K562 (cell line): ENCODE data around the gene TIMP1.

Source experiments
- CTCF ChIP-seq, 3 experiments: IDR thresholded peaks in 2 of 3; conservative IDR thresholded peaks in 1 of 3; 2 replicates each; pipeline ENCODE4 v1.5.1; 2011 to 2012; ENCODE audit warnings: low read length in 3 of 3, mild to moderate bottlenecking in 3 of 3, control low read depth in 2 of 3, improper control_type of control experiment in 1 of 3, inconsistent platforms in 1 of 3, low read depth in 1 of 3, mixed read lengths in 1 of 3, moderate library complexity in 1 of 3; ENCODE audit not compliant: insufficient read depth in 2 of 3
- EZH2 ChIP-seq: IDR thresholded peaks from 2 replicates; pipeline ENCODE4 v1.6.1; 2012; ENCODE audit warnings: low read depth, mild to moderate bottlenecking, inconsistent platforms, low read length, borderline replicate concordance
- HDAC2 ChIP-seq: fragments of 450-650 bp; IDR thresholded peaks from 2 replicates; pipeline ENCODE4 v1.6.1; 2016; ENCODE audit warnings: mild to moderate bottlenecking
- HNRNPLL ChIP-seq: fragments of 200-400 bp; formaldehyde crosslinking; IDR thresholded peaks from 2 replicates; pipeline ENCODE4 v1.6.1; 2017; ENCODE audit warnings: low read length, low read depth, mild to moderate bottlenecking; ENCODE audit not compliant: poor library complexity, severe bottlenecking
- IRF1 ChIP-seq: sonication (generic); formaldehyde crosslinking; IDR thresholded peaks from 2 replicates; pipeline ENCODE4 v1.8.0; 2022; ENCODE audit warnings: missing genetic modification reagents, mild to moderate bottlenecking, borderline replicate concordance
- MEF2A ChIP-seq: IDR thresholded peaks from 2 replicates; pipeline ENCODE4 v1.6.1; 2011; ENCODE audit warnings: low read depth, mild to moderate bottlenecking, low read length, moderate library complexity; ENCODE audit not compliant: control insufficient read depth
- MTF1 ChIP-seq: fragments of 250-450 bp; sonication (Bioruptor Pico); IDR thresholded peaks from 2 replicates; pipeline ENCODE4 v1.9.0; 2021; ENCODE audit warnings: moderate library complexity, mild to moderate bottlenecking, inconsistent platforms, borderline replicate concordance
- POLR2A ChIP-seq: fragments of 450-650 bp; conservative IDR thresholded peaks from 2 replicates; pipeline ENCODE4 v1.6.1; 2016
- ZNF311 ChIP-seq: fragments of 250-450 bp; sonication (Bioruptor Pico); IDR thresholded peaks from 2 replicates; pipeline ENCODE4 v1.4.0; 2020; ENCODE audit warnings: mild to moderate bottlenecking, moderate library complexity
- TF ChIP-seq, protein P1 (sequence below): sonication (generic); formaldehyde crosslinking; IDR thresholded peaks from 2 replicates; pipeline ENCODE4 v1.9.0; 2022; ENCODE audit warnings: mild to moderate bottlenecking, missing genetic modification reagents
- TF ChIP-seq, protein P2 (sequence below), 2 experiments: IDR thresholded peaks in 1 of 2; conservative IDR thresholded peaks in 1 of 2; 2 replicates each; pipeline ENCODE4 v1.6.1; 2016; ENCODE audit warnings: low read depth in 2 of 2, mild to moderate bottlenecking in 1 of 2, missing compliant biosample characterization in 1 of 2, missing genetic modification characterization in 1 of 2, moderate library complexity in 1 of 2

DNA sequence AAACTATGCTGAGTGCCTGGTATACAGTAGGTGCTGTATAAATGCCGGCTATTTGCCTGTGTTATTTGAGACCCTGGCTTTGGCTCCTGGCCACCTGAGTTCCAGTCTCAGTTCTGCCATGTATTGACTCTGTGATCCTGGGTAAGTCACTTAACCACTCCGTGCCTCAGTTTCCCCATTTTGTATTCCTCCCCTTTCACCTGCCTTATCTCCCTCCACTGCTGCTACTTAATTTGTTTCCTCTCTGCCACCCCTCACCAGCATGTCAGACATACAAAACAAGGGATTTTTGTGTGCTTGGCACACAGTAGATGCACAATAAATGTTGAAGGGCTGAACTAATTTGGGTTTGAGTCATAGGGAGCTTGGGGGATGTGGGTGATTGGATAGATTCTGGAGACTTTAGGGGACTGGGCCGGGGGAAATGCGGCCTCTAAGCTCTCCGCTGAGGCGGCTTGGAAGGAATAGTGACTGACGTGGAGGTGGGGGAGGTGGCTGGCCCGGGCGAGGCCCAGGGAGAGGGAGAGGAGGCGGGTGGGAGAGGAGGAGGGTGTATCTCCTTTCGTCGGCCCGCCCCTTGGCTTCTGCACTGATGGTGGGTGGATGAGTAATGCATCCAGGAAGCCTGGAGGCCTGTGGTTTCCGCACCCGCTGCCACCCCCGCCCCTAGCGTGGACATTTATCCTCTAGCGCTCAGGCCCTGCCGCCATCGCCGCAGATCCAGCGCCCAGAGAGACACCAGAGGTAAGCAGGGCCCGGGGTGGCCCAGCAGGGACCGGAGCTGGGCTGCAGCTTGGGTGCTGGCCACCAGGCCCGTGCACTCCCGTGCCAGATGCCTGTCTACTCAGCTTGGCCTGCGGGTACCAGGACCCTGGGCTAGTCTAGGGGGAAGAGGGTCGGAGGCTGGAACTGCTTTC is at the start of gene TIMP1:
- no peak for TF ChIP-seq CTCF (IDR thresholded peaks at IDR 0.05 in 2 of 3, conservative IDR thresholded peaks at IDR 0.05 in 1 of 3; ENCODE audit: insufficient read depth in 2 of 3, low read depth in 1 of 3, low read length in 3 of 3)
- TF ChIP-seq EZH2 = no peak
- no peak for TF ChIP-seq ZNF311
- TF ChIP-seq HNRNPLL = peak; percentile 77
- TF ChIP-seq, protein P1, sequence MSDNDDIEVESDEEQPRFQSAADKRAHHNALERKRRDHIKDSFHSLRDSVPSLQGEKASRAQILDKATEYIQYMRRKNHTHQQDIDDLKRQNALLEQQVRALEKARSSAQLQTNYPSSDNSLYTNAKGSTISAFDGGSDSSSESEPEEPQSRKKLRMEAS (CRISPR knock-in tag) = peak; percentile 60
- TF ChIP-seq MEF2A = no peak
- TF ChIP-seq IRF1 (CRISPR knock-in tag) = no peak
- TF ChIP-seq HDAC2 = 0 out of 2 replicates have a peak, but pooled peaks have one; percentile 39
- TF ChIP-seq MTF1 (CRISPR knock-in tag) = no peak
- TF ChIP-seq, protein P2, sequence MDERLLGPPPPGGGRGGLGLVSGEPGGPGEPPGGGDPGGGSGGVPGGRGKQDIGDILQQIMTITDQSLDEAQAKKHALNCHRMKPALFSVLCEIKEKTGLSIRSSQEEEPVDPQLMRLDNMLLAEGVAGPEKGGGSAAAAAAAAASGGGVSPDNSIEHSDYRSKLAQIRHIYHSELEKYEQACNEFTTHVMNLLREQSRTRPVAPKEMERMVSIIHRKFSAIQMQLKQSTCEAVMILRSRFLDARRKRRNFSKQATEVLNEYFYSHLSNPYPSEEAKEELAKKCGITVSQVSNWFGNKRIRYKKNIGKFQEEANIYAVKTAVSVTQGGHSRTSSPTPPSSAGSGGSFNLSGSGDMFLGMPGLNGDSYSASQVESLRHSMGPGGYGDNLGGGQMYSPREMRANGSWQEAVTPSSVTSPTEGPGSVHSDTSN (CRISPR knock-in tag; IDR thresholded peaks at IDR 0.05; ENCODE audit: low read depth) = peak; percentile 41; the same call in 1 of the 2 replicates
- TF ChIP-seq, protein P2 (tag; conservative IDR thresholded peaks at IDR 0.05; ENCODE audit: low read depth) = peak; percentile 81
- TF ChIP-seq POLR2A = peak; percentile 86
